OCI-M1 (cell line): ENCODE measurements around the gene JMJD8.

ENCODE experiments used
- DNase-seq: peaks from one replicate; lab custom pipeline; 2025; lab: John Stamatoyannopoulos, UW

The JMJD8 gene

GRCh38 chr16:638034-638543, 46.0 kb downstream of the JMJD8 start:
- DNase-seq = no peak

- DNase-seq = peak; percentile 62
Observed at GRCh38 chr16:637081-638018, 46.8 kb downstream of the JMJD8 start.

- peak; percentile 97 for DNase-seq
Observed at GRCh38 chr16:636206-637080, 47.7 kb downstream of the JMJD8 start, which contains the start of gene METTL26. Gene METTL26 (minus strand): TSS chr16:636305. CDS start chr16:636290, 15 bp downstream.

- no peak for DNase-seq
Observed at GRCh38 chr16:635573-636205, 48.4 kb downstream of the JMJD8 start.

- DNase-seq = no peak
Observed at GRCh38 chr16:634996-635395, 49.1 kb downstream of the JMJD8 start.

GRCh38 chr16:634051-634670, 50.0 kb downstream of the JMJD8 start:
- DNase-seq = no peak

- no peak for DNase-seq
Observed at GRCh38 chr16:633336-634050, 50.6 kb downstream of the JMJD8 start.

- no peak for DNase-seq
Observed at GRCh38 chr16:632486-633335, 51.4 kb downstream of the JMJD8 start.

- DNase-seq = no peak
Observed at GRCh38 chr16:631808-632358, 52.3 kb downstream of the JMJD8 start.
